Vein endothelial cell (primary cell): Measurements from ENCODE around the gene AK9. TPM values are rescaled to one million over a fixed set of nuclear protein-coding genes. Genes with fewer than 3 reads are reported as not detected.

ENCODE experiments used
- total RNA-seq: library from RNA; depleted of rRNA; stranded (reverse); fragments of >200 nt; gene quantifications from 2 replicates; pipeline ENCODE4 v1.2.3, GENCODE V29; 2012

AK9 gene
- 4.4 and 5.9 TPM in 2 replicates for total RNA-seq

GRCh38 chr6:109690737-109691621 lies at the start of gene AK9, which contains the start of gene FIG4:
AK9 (minus strand) TSS chr6:109691202; CDS start chr6:109675745, 15,457 bp downstream.
FIG4 (plus strand) TSS chr6:109691296; CDS start chr6:109691436, 140 bp downstream.

GRCh38 chr6:109482905-109483734 lies 207.9 kb downstream of the AK9 start, which contains the start of gene ZBTB24:
ZBTB24 (minus strand) TSS chr6:109483219; CDS start chr6:109482026, 1,193 bp downstream.

GRCh38 chr6:109455437-109456110 lies 235.4 kb downstream of the AK9 start, which contains the start of gene MICAL1:
MICAL1 (minus strand) TSS chr6:109455772; CDS start chr6:109454196, 1,576 bp downstream.

Other genes starting within 250 kb of the AK9 start
- gene MICAL1, start 235.4 kb downstream of the AK9 start, total RNA-seq = 28.8 and 39.8 TPM in 2 replicates
- 8.1 and 8.2 TPM in 2 replicates for gene ZBTB24, start 208.0 kb downstream of the AK9 start, total RNA-seq
- 11.8 and 13.7 TPM in 2 replicates for gene FIG4, start 94 bp upstream of the AK9 start, total RNA-seq